Lower leg skin (tissue), 3 donors: ENCODE results near the gene BRWD1.

Source experiments
- CTCF ChIP-seq, 3 donors: fragments of 450-650 bp; IDR thresholded peaks; one replicate each; pipeline ENCODE4 v1.5.1; 2016; ENCODE audit warnings: antibody characterized with exemption in 3 of 3, mild to moderate bottlenecking in 3 of 3, moderate library complexity in 2 of 3
- POLR2A ChIP-seq, 2 donors: fragments of 450-650 bp; IDR thresholded peaks; one replicate each; pipeline ENCODE4 v1.6.1; 2016 to 2017; ENCODE audit warnings: antibody characterized with exemption in 2 of 2, mild to moderate bottlenecking in 1 of 2, moderate library complexity in 1 of 2

- TF ChIP-seq CTCF (IDR thresholded peaks at IDR 0.05): no peak
- no peak for TF ChIP-seq POLR2A (IDR thresholded peaks at IDR 0.05)
Observed at GRCh38 chr21:39317134-39318090, 4.0 kb upstream of the BRWD1 start.
